Neuronal stem cell (in vitro differentiated cells): ENCODE data around the gene SETMAR.

ENCODE experiments used
- DNase-seq: peaks from one replicate; pipeline ENCODE4 v3.0.0-alpha.2; 2013; ENCODE audit warnings: low spot score
- H2AFZ ChIP-seq: one replicate; pipeline ENCODE4 v1.6.1; 2013; ENCODE audit warnings: mild to moderate bottlenecking, low read length, inconsistent platforms
- H2AK5ac ChIP-seq: 2 replicates; pipeline ENCODE4 v1.6.1; 2013; ENCODE audit warnings: low read depth, mild to moderate bottlenecking, inconsistent platforms, low read length, moderate library complexity, mixed read lengths
- H2BK120ac ChIP-seq: 2 replicates; pipeline ENCODE4 v1.6.1; 2013; ENCODE audit warnings: low read depth, mild to moderate bottlenecking, inconsistent platforms, low read length, moderate library complexity, mixed read lengths
- H2BK12ac ChIP-seq: one replicate; pipeline ENCODE4 v1.6.1; 2013; ENCODE audit warnings: low read length, inconsistent platforms
- H2BK15ac ChIP-seq: 2 replicates; pipeline ENCODE4 v1.6.1; 2013; ENCODE audit warnings: mild to moderate bottlenecking, low read length, inconsistent platforms, mixed read lengths
- H2BK5ac ChIP-seq: one replicate; pipeline ENCODE4 v1.6.1; 2013; ENCODE audit warnings: inconsistent platforms, mild to moderate bottlenecking, low read length, moderate library complexity
- H3K14ac ChIP-seq: one replicate; pipeline ENCODE4 v1.6.1; 2013; ENCODE audit warnings: low read length, inconsistent platforms
- H3K18ac ChIP-seq: 2 replicates; pipeline ENCODE4 v1.6.1; 2013; ENCODE audit warnings: low read length, inconsistent platforms
- H3K23ac ChIP-seq: 2 replicates; pipeline ENCODE4 v1.6.1; 2013; ENCODE audit warnings: low read depth, mild to moderate bottlenecking, mixed read lengths, low read length, inconsistent platforms; ENCODE audit not compliant: poor library complexity
- H3K27ac ChIP-seq: replicated peaks from 3 replicates; pipeline ENCODE4 v1.5.1; 2013; ENCODE audit warnings: low read length, inconsistent platforms
- H3K27me3 ChIP-seq, 3 experiments: 2 replicates each; pipeline ENCODE4 v1.6.1; 2013; ENCODE audit warnings: low read length in 3 of 3, mild to moderate bottlenecking in 2 of 3, inconsistent platforms in 1 of 3, low read depth in 1 of 3, mixed read lengths in 1 of 3, moderate library complexity in 1 of 3; ENCODE audit not compliant: control insufficient read depth in 3 of 3, insufficient read depth in 3 of 3
- H3K36me3 ChIP-seq, 2 donors: replicated peaks in 1 of 2; 2 replicates each; pipeline ENCODE4 v1.6.1; 2013; ENCODE audit warnings: low read length in 2 of 2; ENCODE audit not compliant: control insufficient read depth in 2 of 2, insufficient read depth in 2 of 2
- H3K4ac ChIP-seq: 2 replicates; pipeline ENCODE4 v1.6.1; 2013; ENCODE audit warnings: inconsistent platforms, mild to moderate bottlenecking, low read length, moderate library complexity
- H3K4me1 ChIP-seq, 2 donors: 1 replicate in 1 of 2; 2 replicates in 1 of 2; pipeline ENCODE4 v1.6.1; 2013; ENCODE audit warnings: low read length in 2 of 2, low read depth in 1 of 2; ENCODE audit not compliant: control insufficient read depth in 2 of 2, insufficient read depth in 1 of 2
- H3K4me2 ChIP-seq: one replicate; pipeline ENCODE4 v1.6.1; 2013; ENCODE audit warnings: mild to moderate bottlenecking, low read length, inconsistent platforms; ENCODE audit not compliant: insufficient read depth, poor library complexity, severe bottlenecking
- H3K4me3 ChIP-seq, 2 donors: 2 replicates each; pipeline ENCODE4 v1.5.1; 2013; ENCODE audit warnings: low read length in 2 of 2, mild to moderate bottlenecking in 2 of 2, inconsistent platforms in 1 of 2, moderate library complexity in 1 of 2
- H3K79me1 ChIP-seq: one replicate; pipeline ENCODE4 v1.6.1; 2013; ENCODE audit warnings: low read depth, mild to moderate bottlenecking, inconsistent platforms, low read length, moderate library complexity
- H3K9ac ChIP-seq: one replicate; pipeline ENCODE4 v1.6.1; 2013; ENCODE audit warnings: mild to moderate bottlenecking, low read depth, low read length, inconsistent platforms; ENCODE audit not compliant: poor library complexity
- H3K9me3 ChIP-seq, 2 donors: replicated peaks in 1 of 2; 2 replicates each; pipeline versions ENCODE3 to v1.6.1; 2013; ENCODE audit warnings: low read length in 2 of 2, mild to moderate bottlenecking in 2 of 2, inconsistent platforms in 1 of 2, low read depth in 1 of 2, mixed read lengths in 1 of 2, moderate library complexity in 1 of 2; ENCODE audit not compliant: control insufficient read depth in 2 of 2, insufficient read depth in 1 of 2
- H4K8ac ChIP-seq: one replicate; pipeline ENCODE4 v1.6.1; 2013; ENCODE audit warnings: low read depth, mild to moderate bottlenecking, inconsistent platforms, low read length, moderate library complexity
- H4K91ac ChIP-seq: one replicate; pipeline ENCODE4 v1.6.1; 2013; ENCODE audit warnings: low read length, low read depth, mild to moderate bottlenecking, inconsistent platforms; ENCODE audit not compliant: poor library complexity
- WGBS, 2 donors: extraction: QIAGEN DNeasy Blood & Tissue Kit; methylation state at CpG; one replicate each; pipeline ENCODE4 v1.1.7; 2013; ENCODE audit warnings: missing lambda C conversion rate in 2 of 2, mixed read lengths in 1 of 2; ENCODE audit not compliant: insufficient read length in 2 of 2, insufficient replicate concordance in 1 of 2; ENCODE audit errors: extremely low coverage in 2 of 2; 5-methylcytosine and 5-hydroxymethylcytosine counted together

The SETMAR gene

GRCh38 chr3:4289044-4289443, 14.1 kb upstream of the SETMAR start:
- H3K9ac ChIP-seq = no peak overlapping the region
- no peak overlapping the region for H3K4me3 ChIP-seq
- no peak overlapping the region for H3K23ac ChIP-seq
- WGBS, 2 donors = no CpG with 5 or more reads among the region's 4 CpGs
- peaks cover 5 to 12% of the 10 kb centered on the region in 2 donors for H3K4me1 ChIP-seq
- H3K79me1 ChIP-seq = no peaks in the 10 kb centered on the region
- H3K9me3 ChIP-seq = no peaks in the 10 kb centered on the region
- no peak overlapping the region for H2BK5ac ChIP-seq
- H3K4ac ChIP-seq = no peak overlapping the region
- H3K18ac ChIP-seq = no peak overlapping the region
- no peak overlapping the region for H4K91ac ChIP-seq
- DNase-seq = no peak
- no peak overlapping the region for H2AFZ ChIP-seq
- no peak overlapping the region for H4K8ac ChIP-seq
- no peak overlapping the region for H2BK12ac ChIP-seq
- H3K27ac ChIP-seq = no peak overlapping the region
- no peak overlapping the region for H3K14ac ChIP-seq
- no peak overlapping the region for H3K4me2 ChIP-seq
- no peaks in the 10 kb centered on the region for H3K27me3 ChIP-seq
- H2AK5ac ChIP-seq = no peak overlapping the region
- H3K36me3 ChIP-seq = no peaks in the 10 kb centered on the region
- no peak overlapping the region for H2BK15ac ChIP-seq
- no peak overlapping the region for H2BK120ac ChIP-seq

GRCh38 chr3:4290272-4290893, 12.8 kb upstream of the SETMAR start:
- Histone ChIP-seq H3K9me3 (no peaks in the 10 kb centered on the region), H3K27me3 (no peaks in the 10 kb centered on the region), H3K79me1 (no peaks in the 10 kb centered on the region), H2BK12ac (no peak overlapping the region), H2BK120ac (no peak overlapping the region), H3K9ac (no peak overlapping the region), H3K23ac (no peak overlapping the region), H3K36me3 (no peaks in the 10 kb centered on the region), H2BK5ac (no peak overlapping the region), H3K27ac (no peak overlapping the region), H3K18ac (no peak overlapping the region), H4K8ac (no peak overlapping the region), H2AK5ac (no peak overlapping the region), H3K4me3 (no peak overlapping the region), H4K91ac (no peak overlapping the region), H3K4ac (no peak overlapping the region), H3K14ac (no peak overlapping the region), H3K4me2 (no peak overlapping the region), H2BK15ac (no peak overlapping the region), H2AFZ (no peak overlapping the region), H3K4me1 (peaks cover 1 to 20% of the 10 kb centered on the region in 2 donors)
- peak; percentile 50 for DNase-seq
- no CpG with 5 or more reads among the region's 5 CpGs for WGBS, 2 donors

- no peak for DNase-seq
Measured at GRCh38 chr3:4292301-4292700, 10.9 kb upstream of the SETMAR start.

GRCh38 chr3:4294616-4295327, 8.4 kb upstream of the SETMAR start:
- Histone ChIP-seq H2AK5ac (no peak overlapping the region), H2BK15ac (no peak overlapping the region), H3K18ac (no peak overlapping the region), H2BK5ac (no peak overlapping the region), H3K14ac (no peak overlapping the region), H3K36me3 (no peaks in the 10 kb centered on the region), H3K9ac (no peak overlapping the region), H3K9me3 (no peaks in the 10 kb centered on the region), H4K8ac (no peak overlapping the region), H3K4me1 (peaks cover 1 to 21% of the 10 kb centered on the region in 2 donors), H3K4me2 (no peak overlapping the region), H3K4ac (no peak overlapping the region), H3K27me3 (no peaks in the 10 kb centered on the region), H2BK120ac (no peak overlapping the region), H4K91ac (no peak overlapping the region), H3K27ac (no peak overlapping the region), H3K4me3 (no peak overlapping the region), H3K79me1 (no peaks in the 10 kb centered on the region), H2BK12ac (no peak overlapping the region), H2AFZ (peak overlapping the region; percentile 12), H3K23ac (no peak overlapping the region)
- no CpG with 5 or more reads among the region's 11 CpGs for WGBS, 2 donors
- DNase-seq = no peak

More at GRCh38 chr3:4292301-4292700, 10.9 kb upstream of the SETMAR start:
- Histone ChIP-seq H3K9me3 (no peaks in the 10 kb centered on the region), H3K27ac (no peak overlapping the region), H3K23ac (no peak overlapping the region), H2AK5ac (no peak overlapping the region), H2BK15ac (no peak overlapping the region), H3K9ac (no peak overlapping the region), H2BK5ac (no peak overlapping the region), H3K36me3 (no peaks in the 10 kb centered on the region), H3K4me3 (no peak overlapping the region), H4K91ac (no peak overlapping the region), H3K27me3 (no peaks in the 10 kb centered on the region), H3K4ac (no peak overlapping the region), H2BK12ac (no peak overlapping the region), H3K79me1 (no peaks in the 10 kb centered on the region), H3K14ac (no peak overlapping the region), H3K4me2 (no peak overlapping the region), H2AFZ (no peak overlapping the region), H2BK120ac (no peak overlapping the region), H3K18ac (no peak overlapping the region), H3K4me1 (peaks cover 1 to 21% of the 10 kb centered on the region in 2 donors), H4K8ac (no peak overlapping the region)
- no CpG with 5 or more reads among the region's 3 CpGs for WGBS, 2 donors
